HCT116 (cell line): ENCODE data around the gene IRF2BP2. TPM values are rescaled to one million over a fixed set of nuclear protein-coding genes. Genes with fewer than 3 reads are reported as not detected.
A peak's percentile ranks its signal among the peaks of the same experiment; 100 is the strongest.

ENCODE experiments used
- ATAC-seq: fragments of 200-7000 bp; cut with Tn5 transposase; 2 replicates; pipeline ENCODE4 v1.9.1; 2020; ENCODE audit warnings: mild to moderate bottlenecking, moderate library complexity
- BruUV-seq: library from RNA; stranded (reverse); fragments of 400-500 nt; replicated peaks from 2 replicates; lab custom pipeline; 2021; lab: Mats Ljungman, UMichigan
- CTCF ChIA-PET: fragments of 300-600 bp; sonication (Branson Sonifier 250); formaldehyde crosslinking; loops from one replicate; lab custom pipeline; 2021; ENCODE audit warnings: antibody characterized with exemption; lab: Charles Lee
- POLR2A ChIA-PET: fragments of 300-600, 350-600 bp; sonication (Branson Sonifier 250); formaldehyde crosslinking; loops from one replicate; lab custom pipeline; 2021; ENCODE audit warnings: antibody characterized with exemption; lab: Charles Lee
- RAD21 ChIA-PET, 2 experiments: fragments of 300-600 bp; sonication (Branson Sonifier 250); formaldehyde crosslinking; loops; one replicate each; lab custom pipeline; 2023; ENCODE audit warnings: low total read pairs in 2 of 2; ENCODE audit not compliant: uncharacterized antibody in 2 of 2, unreplicated experiment in 2 of 2, low non-redundant PET in 1 of 2; lab: Charles Lee
- DNase-seq: peaks from one replicate; pipeline ENCODE4 v3.0.0-alpha.2; 2010; ENCODE audit warnings: low read depth, low spot score
- H2AFZ ChIP-seq: fragments of 200-600 bp; shearing (Covaris generic), sonication (generic); 2 replicates; pipeline ENCODE4 v1.6.1; 2017; ENCODE audit warnings: low read depth, mixed run types, mixed read lengths, antibody characterized with exemption, low read length; ENCODE audit not compliant: poor library complexity, severe bottlenecking
- H3K27ac ChIP-seq: 2 replicates; pipeline ENCODE4 v1.5.1; 2012; ENCODE audit warnings: low read depth, low read length
- H3K27me3 ChIP-seq: fragments of 200-600 bp; sonication (generic); 2 replicates; pipeline ENCODE4 v1.6.1; 2016; ENCODE audit warnings: mixed run types, low read length, mixed read lengths; ENCODE audit not compliant: insufficient read depth
- H3K36me3 ChIP-seq, 2 experiments: fragments of 200-500 bp in 1 of 2; fragments of 200-600 bp in 1 of 2; sonication (Bioruptor generic) in 1 of 2; sonication (generic) in 1 of 2; 2 replicates each; pipeline versions ENCODE4 v1.5.1 to v1.6.1; 2014 to 2016; ENCODE audit warnings: low read length in 2 of 2, inconsistent platforms in 1 of 2, mixed read lengths in 1 of 2, mixed run types in 1 of 2; ENCODE audit not compliant: insufficient read depth in 2 of 2, control insufficient read depth in 1 of 2
- H3K4me1 ChIP-seq, 2 experiments: fragments of 200-600 bp in 1 of 2; sonication (generic) in 1 of 2; 2 replicates each; pipeline versions ENCODE4 v1.5.1 to v1.6.1; 2012 to 2017; ENCODE audit warnings: low read length in 2 of 2, inconsistent platforms in 1 of 2, mild to moderate bottlenecking in 1 of 2, mixed read lengths in 1 of 2, mixed run types in 1 of 2, moderate library complexity in 1 of 2; ENCODE audit not compliant: insufficient read depth in 2 of 2, control insufficient read depth in 1 of 2
- H3K4me2 ChIP-seq: fragments of 200-600 bp; sonication (generic); 2 replicates; pipeline ENCODE4 v1.6.1; 2017; ENCODE audit warnings: mixed run types, low read length, mixed read lengths
- H3K4me3 ChIP-seq, 2 experiments: fragments of 200-600 bp in 1 of 2; sonication (generic) in 1 of 2; replicated peaks in 1 of 2; 2 replicates each; pipeline ENCODE4 v1.5.1; 2011 to 2016; ENCODE audit warnings: low read length in 2 of 2, control low read depth in 1 of 2, low read depth in 1 of 2, mild to moderate bottlenecking in 1 of 2, mixed read lengths in 1 of 2, mixed run types in 1 of 2
- H3K79me2 ChIP-seq: fragments of 200-600 bp; sonication (generic); 2 replicates; pipeline ENCODE4 v1.6.1; 2017; ENCODE audit warnings: mild to moderate bottlenecking, mixed run types, low read length, moderate library complexity, mixed read lengths; ENCODE audit not compliant: insufficient read depth
- H3K9ac ChIP-seq: fragments of 200-600 bp; sonication (generic); 2 replicates; pipeline ENCODE4 v1.6.1; 2016; ENCODE audit warnings: low read length, mixed read lengths
- H3K9me2 ChIP-seq: fragments of 200-600 bp; sonication (generic), shearing (Covaris generic); 2 replicates; pipeline ENCODE4 v1.6.1; 2017; ENCODE audit warnings: mixed run types, mild to moderate bottlenecking, moderate library complexity; ENCODE audit not compliant: insufficient read depth
- H3K9me3 ChIP-seq, 2 experiments: fragments of 200-500 bp in 1 of 2; fragments of 200-600 bp in 1 of 2; sonication (Bioruptor generic) in 1 of 2; sonication (generic) in 1 of 2; 2 replicates each; pipeline ENCODE4 v1.6.1; 2014 to 2017; ENCODE audit warnings: low read length in 2 of 2, mixed read lengths in 2 of 2, inconsistent platforms in 1 of 2, low read depth in 1 of 2, mild to moderate bottlenecking in 1 of 2, mixed run types in 1 of 2, moderate library complexity in 1 of 2; ENCODE audit not compliant: control insufficient read depth in 1 of 2, insufficient read depth in 1 of 2
- H4K20me1 ChIP-seq: fragments of 200-600 bp; sonication (generic), shearing (Covaris generic); 2 replicates; pipeline ENCODE4 v1.6.1; 2017; ENCODE audit warnings: mixed run types, mild to moderate bottlenecking, moderate library complexity; ENCODE audit not compliant: insufficient read depth
- ATF3 ChIP-seq: IDR thresholded peaks from 2 replicates; pipeline ENCODE4 v1.6.1; 2012
- EZH2 ChIP-seq: fragments of 200-600 bp; sonication (generic); IDR thresholded peaks from 2 replicates; pipeline ENCODE4 v1.6.1; 2017; ENCODE audit warnings: antibody characterized with exemption, mixed run types
- FOSL1 ChIP-seq: IDR thresholded peaks from 2 replicates; pipeline ENCODE4 v1.6.1; 2012; ENCODE audit warnings: low read depth
- JUND ChIP-seq: IDR thresholded peaks from 2 replicates; pipeline ENCODE4 v1.6.1; 2012
- RAD21 ChIP-seq: IDR thresholded peaks from 2 replicates; pipeline ENCODE4 v1.6.1; 2012; ENCODE audit warnings: low read depth, mild to moderate bottlenecking
- SP1 ChIP-seq: IDR thresholded peaks from 2 replicates; pipeline ENCODE4 v1.6.1; 2012; ENCODE audit warnings: low read depth
- TCF7L2 ChIP-seq: IDR thresholded peaks from 2 replicates; pipeline ENCODE4 v1.7.0; 2011; ENCODE audit warnings: borderline replicate concordance, inconsistent platforms; ENCODE audit not compliant: insufficient read depth, insufficient read length; ENCODE audit errors: extremely low read depth
- YY1 ChIP-seq: IDR thresholded peaks from 2 replicates; pipeline ENCODE4 v1.6.1; 2011; ENCODE audit warnings: low read length, low read depth, moderate library complexity, mild to moderate bottlenecking; ENCODE audit not compliant: insufficient replicate concordance; ENCODE audit errors: extremely low read depth
- ZNF274 ChIP-seq: fragments of 200-500 bp; sonication (Bioruptor generic); IDR thresholded peaks from 2 replicates; pipeline ENCODE4 v1.6.1; 2014; ENCODE audit warnings: mild to moderate bottlenecking, low read depth, low read length, inconsistent platforms
- intact Hi-C: fragments of 100-400 bp; cut with micrococcal nuclease; formaldehyde crosslinking; loops from 2 replicates; pipeline ENCODE4 v1.10.0; 2022
- total RNA-seq: library from RNA; stranded (reverse); gene quantifications from one replicate; pipeline ENCODE4 v1.2.1, GENCODE V29; 2021; ENCODE audit not compliant: unreplicated experiment

Gene IRF2BP2
- total RNA-seq, 1 experiment from 2014 or later = 61.3 TPM

- no peaks in the 10 kb centered on the region for H3K9me3 ChIP-seq
- intact Hi-C loops = no loop called here
- no peaks in the 10 kb centered on the region; the same call in 1 of the 2 replicates for H3K9me2 ChIP-seq
- TF ChIP-seq ZNF274 (no peak), RAD21 (no peak), EZH2 (no peak), SP1 (peak; percentile 36; the same call in 1 of the 2 replicates), TCF7L2 (no peak), FOSL1 (peak; percentile 52), YY1 (no peak), ATF3 (no peak), JUND (peak; percentile 42; the same call in 1 of the 2 replicates)
- peak overlapping the region; percentile 70 for H2AFZ ChIP-seq
- no peaks in the 10 kb centered on the region for H3K79me2 ChIP-seq
- H4K20me1 ChIP-seq = no peaks in the 10 kb centered on the region
- peak overlapping the region; percentile 31 for H3K4me2 ChIP-seq
- ChIA-PET CTCF (no interaction called here), POLR2A (interaction anchor here (1.0 to 1.2 kb wide), 3 partner anchors 11 to 15 kb away, joined by 3 read pairs; no protein-coding TSS in a partner anchor), RAD21 (no interaction called here)
- H3K4me3 ChIP-seq = no peak overlapping the region
- H3K27me3 ChIP-seq = no peaks in the 10 kb centered on the region
- no TSS peak for BruUV-seq
- no peaks in the 10 kb centered on the region for H3K36me3 ChIP-seq
- peaks cover 6 to 31% of the 10 kb centered on the region in 2 experiments; a peak in 3 of 4 replicates for H3K4me1 ChIP-seq
- ATAC-seq = no peak; the same call in 1 of the 2 replicates
- no peak overlapping the region for H3K27ac ChIP-seq
- no peak overlapping the region for H3K9ac ChIP-seq
- no peak for DNase-seq
These were observed 18.1 kb upstream of the IRF2BP2 start for GRCh38 chr1:234628089-234628488.
